Skeletal muscle tissue (tissue), 4 donors: ENCODE results near the gene DAB2IP. TPM values are rescaled to one million over a fixed set of nuclear protein-coding genes. Genes with fewer than 3 reads are reported as not detected.

Experiments
- H3K27ac ChIP-seq: one replicate; pipeline ENCODE4 v1.7.0; 2013; ENCODE audit warnings: mild to moderate bottlenecking, low read depth, low read length, inconsistent platforms
- H3K27me3 ChIP-seq, 3 donors: one replicate each; pipeline ENCODE4 v1.7.0; 2013; ENCODE audit warnings: low read length in 3 of 3; ENCODE audit not compliant: control insufficient read depth in 3 of 3, insufficient read depth in 3 of 3
- H3K36me3 ChIP-seq, 3 donors: one replicate each; pipeline ENCODE4 v1.7.0; 2013; ENCODE audit warnings: low read length in 3 of 3; ENCODE audit not compliant: control insufficient read depth in 3 of 3, insufficient read depth in 3 of 3
- H3K4me1 ChIP-seq, 3 donors: one replicate each; pipeline ENCODE4 v1.7.0; 2013; ENCODE audit warnings: low read length in 3 of 3, mild to moderate bottlenecking in 3 of 3; ENCODE audit not compliant: control insufficient read depth in 3 of 3, insufficient read depth in 3 of 3
- H3K4me3 ChIP-seq, 3 donors: one replicate each; pipeline ENCODE4 v1.7.0; 2013; ENCODE audit warnings: low read length in 3 of 3
- H3K9ac ChIP-seq, 3 donors: one replicate each; pipeline ENCODE4 v1.7.0; 2013; ENCODE audit warnings: low read length in 3 of 3, mild to moderate bottlenecking in 3 of 3, moderate library complexity in 2 of 3, low read depth in 1 of 3
- H3K9me3 ChIP-seq, 3 donors: one replicate each; pipeline ENCODE4 v1.7.0; 2013; ENCODE audit warnings: low read length in 3 of 3; ENCODE audit not compliant: control insufficient read depth in 3 of 3
- total RNA-seq: library from RNA; depleted of rRNA; stranded (reverse); fragments of >200 nt; gene quantifications from one replicate; pipeline ENCODE4 v1.2.3, GENCODE V29; 2014
- donor health status: Osteomylitis.

The DAB2IP gene
- total RNA-seq, 1 donor from 2014 or later = 12.5 TPM

DNA sequence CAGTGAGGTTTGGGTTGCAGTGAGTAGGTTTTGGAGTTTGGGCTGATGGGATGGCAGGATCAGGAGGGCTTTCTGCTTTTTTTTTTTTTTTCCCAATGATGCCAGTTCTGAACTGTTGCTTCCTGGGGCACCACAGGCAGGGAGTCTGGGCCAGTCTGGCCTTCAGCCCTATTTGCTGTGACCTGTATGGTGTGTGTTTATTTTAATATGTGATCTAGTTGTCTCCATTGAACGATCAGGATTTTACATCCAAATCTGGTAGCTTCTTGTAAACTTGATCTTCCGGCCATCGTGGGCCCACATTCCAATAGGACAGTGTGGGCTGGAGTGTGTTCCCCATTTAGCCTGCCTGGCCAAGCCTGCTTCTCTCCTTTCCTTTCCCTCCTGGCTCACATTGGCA is 25.8 kb upstream of the DAB2IP start:
- Histone ChIP-seq H3K9me3 (no peaks in the 10 kb centered on the region), H3K27ac (no peak overlapping the region), H3K27me3 (no peaks in the 10 kb centered on the region), H3K9ac (peak overlapping the region in 1 of 3 donors; percentile 64), H3K4me1 (peaks cover 43 to 63% (median 57%) of the 10 kb centered on the region in 3 donors), H3K4me3 (no peak overlapping the region), H3K36me3 (peaks cover 0 to 4% (median 3%) of the 10 kb centered on the region in 3 donors)

DNA sequence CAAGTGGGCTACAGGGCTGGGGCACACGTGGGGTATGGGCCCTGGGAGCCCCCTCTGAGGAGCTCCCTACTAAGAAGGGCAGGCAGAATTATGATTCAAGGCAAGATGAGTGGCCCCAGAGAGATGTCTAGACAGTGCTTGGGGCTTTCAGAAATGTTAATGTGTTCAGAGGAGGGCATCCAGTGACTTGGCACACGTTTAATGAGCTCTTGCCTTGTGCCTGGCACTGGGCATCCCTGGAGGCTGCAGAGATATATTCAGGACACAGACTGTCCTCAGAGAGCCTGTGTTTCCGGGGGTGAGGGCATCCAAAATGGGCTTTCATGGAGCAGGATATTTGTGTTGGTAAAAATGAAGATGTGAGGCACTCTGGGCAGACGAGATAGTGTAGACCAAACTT is 25.4 kb upstream of the DAB2IP start:
- peak overlapping the region in 1 of 3 donors; percentile 64 for H3K9ac ChIP-seq
- H3K9me3 ChIP-seq = no peaks in the 10 kb centered on the region
- H3K27me3 ChIP-seq = no peaks in the 10 kb centered on the region
- H3K4me1 ChIP-seq = peaks cover 39 to 60% (median 56%) of the 10 kb centered on the region in 3 donors
- peaks cover 0 to 4% (median 3%) of the 10 kb centered on the region in 3 donors for H3K36me3 ChIP-seq
- H3K27ac ChIP-seq = no peak overlapping the region
- H3K4me3 ChIP-seq = no peak overlapping the region

DNA sequence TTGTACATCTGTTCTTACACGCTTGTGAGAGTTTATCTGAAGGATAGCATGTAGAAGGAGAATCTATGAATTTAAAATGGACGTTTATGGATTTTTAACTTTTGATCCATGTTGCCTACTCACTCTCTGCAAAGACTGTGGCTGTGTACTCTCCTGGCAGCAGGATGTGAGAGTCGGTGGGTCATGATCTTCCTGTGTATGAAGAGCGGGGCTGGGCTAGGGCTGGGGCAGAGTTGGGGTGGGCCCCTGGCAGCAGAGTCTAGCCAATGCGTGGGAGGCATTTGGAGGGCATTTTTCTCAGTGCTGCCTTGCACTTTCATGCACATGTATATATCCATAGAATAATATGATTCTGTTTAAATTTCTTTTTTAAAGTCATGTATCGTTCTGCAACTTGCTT is 24.0 kb upstream of the DAB2IP start:
- H3K4me1 ChIP-seq = peaks cover 39 to 62% (median 56%) of the 10 kb centered on the region in 3 donors
- no peak overlapping the region for H3K4me3 ChIP-seq
- H3K27me3 ChIP-seq = no peaks in the 10 kb centered on the region
- H3K27ac ChIP-seq = no peak overlapping the region
- H3K9ac ChIP-seq = no peak overlapping the region
- no peaks in the 10 kb centered on the region for H3K9me3 ChIP-seq
- H3K36me3 ChIP-seq = peaks cover 0 to 4% (median 3%) of the 10 kb centered on the region in 3 donors

DNA sequence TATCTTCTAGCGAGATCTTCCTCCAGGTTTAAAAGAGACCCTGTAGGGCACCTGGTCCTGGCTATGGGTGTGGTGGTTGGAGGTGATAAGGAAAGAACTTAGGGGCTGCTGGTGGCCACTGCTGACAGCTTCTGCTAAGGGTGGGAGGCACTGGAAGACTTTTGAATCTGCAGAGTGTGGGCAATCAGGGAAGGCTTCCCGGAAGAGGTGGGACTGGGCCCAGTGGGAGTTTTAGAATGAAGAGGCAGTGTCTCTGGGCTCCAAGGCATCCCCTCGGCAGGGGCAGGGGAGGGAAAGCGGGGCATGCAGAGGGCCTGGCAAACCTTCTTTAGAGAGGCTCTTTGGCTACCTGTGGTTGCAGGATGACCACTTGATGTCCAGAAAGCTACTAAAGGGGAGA is 23.0 kb upstream of the DAB2IP start:
- Histone ChIP-seq H3K9me3 (no peaks in the 10 kb centered on the region), H3K4me1 (peaks cover 30 to 63% (median 52%) of the 10 kb centered on the region in 3 donors), H3K9ac (no peak overlapping the region), H3K27me3 (no peaks in the 10 kb centered on the region), H3K4me3 (no peak overlapping the region), H3K36me3 (peaks cover 0 to 4% (median 3%) of the 10 kb centered on the region in 3 donors), H3K27ac (no peak overlapping the region)

DNA sequence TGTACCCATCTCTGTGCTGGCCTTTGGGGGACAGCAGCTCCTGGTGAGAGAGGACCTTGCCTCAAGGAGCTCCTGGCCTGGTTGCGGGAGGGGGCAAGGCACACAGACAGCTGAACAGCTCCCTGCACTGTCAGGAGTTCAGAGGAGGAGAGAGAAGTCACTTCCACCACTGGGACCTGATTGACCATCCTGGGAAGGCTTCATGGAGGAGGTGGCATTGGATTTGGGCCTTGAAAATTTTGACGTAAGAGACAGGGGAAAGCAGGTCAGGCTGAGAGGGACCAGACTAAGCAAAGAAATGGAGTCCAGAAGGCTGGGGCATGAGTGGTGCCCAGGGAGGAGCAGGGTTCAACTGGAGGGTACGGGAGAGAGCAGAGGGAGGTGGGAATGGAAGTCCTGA is 20.3 kb upstream of the DAB2IP start:
- Histone ChIP-seq H3K27me3 (no peaks in the 10 kb centered on the region), H3K4me3 (no peak overlapping the region), H3K4me1 (peaks cover 43 to 68% (median 62%) of the 10 kb centered on the region in 3 donors), H3K9ac (no peak overlapping the region), H3K27ac (no peak overlapping the region), H3K9me3 (no peaks in the 10 kb centered on the region), H3K36me3 (peaks cover 0 to 3% (median 0%) of the 10 kb centered on the region in 3 donors)

DNA sequence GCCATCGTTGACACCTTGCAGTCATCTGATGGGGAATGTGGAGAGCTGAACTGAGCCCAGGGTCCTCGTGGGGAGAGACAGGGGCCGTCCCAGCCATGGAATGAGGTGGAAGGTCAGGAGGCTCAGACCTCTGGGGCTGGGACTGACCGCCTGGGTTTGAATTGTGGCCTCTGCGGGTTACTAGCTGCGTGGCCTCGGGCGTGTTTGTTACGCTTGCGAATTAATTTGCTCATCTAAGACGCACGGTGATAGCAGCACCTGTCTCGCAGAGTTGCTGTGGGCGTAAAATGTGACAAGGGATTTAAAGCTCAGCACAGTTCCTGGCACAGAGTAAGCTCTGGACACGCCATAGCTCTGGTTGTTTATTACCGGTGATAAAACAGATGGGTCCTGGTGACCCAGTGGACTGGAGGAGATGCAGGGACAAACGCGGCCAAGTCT is 19.4 kb upstream of the DAB2IP start:
- Histone ChIP-seq H3K27ac (no peak overlapping the region), H3K9ac (peak overlapping the region in 1 of 3 donors; percentile 54), H3K4me3 (no peak overlapping the region), H3K4me1 (peaks cover 52 to 76% (median 65%) of the 10 kb centered on the region in 3 donors), H3K36me3 (peaks cover 0 to 3% (median 0%) of the 10 kb centered on the region in 3 donors), H3K27me3 (no peaks in the 10 kb centered on the region), H3K9me3 (no peaks in the 10 kb centered on the region)

DNA sequence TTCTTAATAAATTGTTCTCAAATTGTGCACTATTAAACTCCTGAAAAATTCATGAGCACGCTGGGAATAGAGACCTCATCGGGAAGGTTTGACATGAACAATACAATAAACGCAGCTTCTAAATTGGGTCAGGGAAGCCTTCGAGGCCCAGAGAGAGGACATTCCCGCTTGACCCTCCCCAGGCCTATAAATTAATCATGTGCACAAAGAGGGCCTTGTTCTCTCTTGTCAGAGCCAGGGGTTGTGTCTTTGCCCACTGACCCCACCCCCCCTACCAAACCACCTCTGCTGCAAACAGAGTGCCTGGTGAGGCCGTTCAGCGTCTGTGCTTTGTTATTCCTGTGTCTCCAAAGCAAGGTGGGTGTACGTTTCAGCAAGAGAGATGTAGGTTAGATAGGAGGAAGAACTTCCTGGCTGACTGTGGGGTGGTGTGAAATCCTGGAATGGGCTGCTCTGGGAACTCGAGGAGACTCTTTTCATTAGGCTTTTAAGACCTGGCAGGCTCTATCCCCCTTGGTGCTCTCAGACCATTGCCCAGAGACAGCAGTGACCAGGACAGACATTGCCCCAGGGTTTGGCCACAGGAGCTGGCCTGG is 18.2 kb upstream of the DAB2IP start:
- peak overlapping the region in 1 of 3 donors; percentile 40 for H3K9ac ChIP-seq
- no peak overlapping the region for H3K27ac ChIP-seq
- H3K4me1 ChIP-seq = peaks cover 57 to 80% (median 70%) of the 10 kb centered on the region in 3 donors
- H3K9me3 ChIP-seq = no peaks in the 10 kb centered on the region
- H3K36me3 ChIP-seq = peaks cover 0 to 3% (median 0%) of the 10 kb centered on the region in 3 donors
- no peak overlapping the region for H3K4me3 ChIP-seq
- no peaks in the 10 kb centered on the region for H3K27me3 ChIP-seq

DNA sequence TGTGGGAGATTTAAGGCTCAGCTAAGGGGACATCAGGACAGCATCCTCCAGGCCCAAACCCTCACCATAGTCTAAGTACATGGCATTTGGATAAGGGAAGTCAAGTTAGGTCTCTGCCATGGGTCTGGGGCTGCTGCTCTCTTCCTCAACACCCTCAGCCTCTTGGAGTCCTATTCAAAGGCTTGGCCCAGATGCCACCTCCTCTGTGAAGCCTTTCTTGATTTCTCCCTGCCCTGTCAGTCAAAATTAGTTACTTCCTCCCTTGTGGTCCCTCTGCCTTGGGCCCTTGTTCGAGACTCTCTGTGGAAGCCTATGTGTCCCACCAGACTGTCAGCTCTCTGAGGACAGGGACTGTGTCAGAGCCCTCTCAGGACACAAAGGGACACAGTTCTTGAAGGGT is 17.7 kb upstream of the DAB2IP start:
- Histone ChIP-seq H3K4me3 (no peak overlapping the region), H3K4me1 (peaks cover 60 to 80% (median 70%) of the 10 kb centered on the region in 3 donors), H3K27ac (no peak overlapping the region), H3K9me3 (no peaks in the 10 kb centered on the region), H3K36me3 (peaks cover 0 to 3% (median 0%) of the 10 kb centered on the region in 3 donors), H3K9ac (peak overlapping the region in 1 of 3 donors; percentile 40), H3K27me3 (no peaks in the 10 kb centered on the region)

DNA sequence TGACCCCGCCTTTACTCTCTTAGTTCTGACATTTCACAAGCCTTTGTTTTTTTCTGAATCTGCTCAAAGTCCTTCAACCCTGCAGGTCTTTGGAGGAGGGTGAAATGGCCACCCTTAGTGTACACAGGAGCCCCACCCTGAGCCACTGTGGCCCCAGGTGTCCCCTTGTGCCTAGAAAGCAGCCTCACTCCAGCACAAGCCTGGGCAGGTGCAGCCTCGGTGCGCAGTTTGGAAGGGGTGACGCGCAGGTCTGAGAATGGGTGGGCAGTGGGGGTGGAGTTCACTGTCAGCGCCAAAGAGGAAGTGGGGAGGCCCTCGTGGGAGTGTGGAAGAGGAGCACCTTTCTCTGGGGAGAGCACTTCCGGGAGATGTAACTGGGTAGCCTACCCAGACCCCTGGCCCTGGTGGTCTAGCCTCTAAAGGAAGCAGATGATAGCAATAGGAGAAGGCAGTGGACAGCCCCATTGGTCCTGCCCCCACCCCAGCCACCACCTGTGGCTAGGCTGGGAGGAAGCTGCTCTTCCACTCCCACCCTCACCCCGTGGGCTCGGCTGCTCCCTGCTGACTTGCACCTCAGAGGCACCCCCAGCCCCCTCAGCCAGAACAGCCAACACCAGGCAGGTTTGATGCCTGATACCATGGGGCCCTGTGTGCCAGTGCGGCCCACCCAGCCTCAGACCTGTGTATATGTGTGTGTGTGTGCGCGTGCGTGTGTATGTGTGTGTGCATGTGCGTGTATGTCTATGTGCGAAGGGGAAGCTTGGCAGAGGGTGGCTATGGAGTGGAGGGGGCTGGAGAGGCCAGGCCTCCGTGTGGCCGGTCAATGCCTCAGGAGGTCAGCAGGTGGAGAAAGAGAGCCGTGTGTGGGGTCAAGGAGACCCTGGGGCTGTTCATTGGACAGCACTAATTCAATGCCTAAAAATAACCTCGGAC is 16.8 kb upstream of the DAB2IP start:
- no peaks in the 10 kb centered on the region for H3K27me3 ChIP-seq
- peak overlapping the region in 1 of 3 donors; percentile 60 for H3K9ac ChIP-seq
- H3K4me1 ChIP-seq = peaks cover 68 to 86% (median 78%) of the 10 kb centered on the region in 3 donors
- H3K36me3 ChIP-seq = no peaks in the 10 kb centered on the region
- no peak overlapping the region for H3K27ac ChIP-seq
- H3K9me3 ChIP-seq = no peaks in the 10 kb centered on the region
- H3K4me3 ChIP-seq = no peak overlapping the region
